22Rv1 (cell line): ENCODE data around the gene CYSRT1.

Experiments
- H3K27ac ChIP-seq: fragments of 450-650 bp; 2 replicates; pipeline ENCODE4 v1.5.1; 2017
- ZFX ChIP-seq: fragments of 450-650 bp; IDR thresholded peaks from 2 replicates; pipeline ENCODE4 v1.6.1; 2017; ENCODE audit warnings: antibody characterized with exemption, borderline replicate concordance
- TF ChIP-seq, protein P1 (sequence below): fragments of 450-650 bp; IDR thresholded peaks from 2 replicates; pipeline ENCODE4 v1.5.1; 2017; ENCODE audit warnings: mild to moderate bottlenecking

CYSRT1 gene

DNA sequence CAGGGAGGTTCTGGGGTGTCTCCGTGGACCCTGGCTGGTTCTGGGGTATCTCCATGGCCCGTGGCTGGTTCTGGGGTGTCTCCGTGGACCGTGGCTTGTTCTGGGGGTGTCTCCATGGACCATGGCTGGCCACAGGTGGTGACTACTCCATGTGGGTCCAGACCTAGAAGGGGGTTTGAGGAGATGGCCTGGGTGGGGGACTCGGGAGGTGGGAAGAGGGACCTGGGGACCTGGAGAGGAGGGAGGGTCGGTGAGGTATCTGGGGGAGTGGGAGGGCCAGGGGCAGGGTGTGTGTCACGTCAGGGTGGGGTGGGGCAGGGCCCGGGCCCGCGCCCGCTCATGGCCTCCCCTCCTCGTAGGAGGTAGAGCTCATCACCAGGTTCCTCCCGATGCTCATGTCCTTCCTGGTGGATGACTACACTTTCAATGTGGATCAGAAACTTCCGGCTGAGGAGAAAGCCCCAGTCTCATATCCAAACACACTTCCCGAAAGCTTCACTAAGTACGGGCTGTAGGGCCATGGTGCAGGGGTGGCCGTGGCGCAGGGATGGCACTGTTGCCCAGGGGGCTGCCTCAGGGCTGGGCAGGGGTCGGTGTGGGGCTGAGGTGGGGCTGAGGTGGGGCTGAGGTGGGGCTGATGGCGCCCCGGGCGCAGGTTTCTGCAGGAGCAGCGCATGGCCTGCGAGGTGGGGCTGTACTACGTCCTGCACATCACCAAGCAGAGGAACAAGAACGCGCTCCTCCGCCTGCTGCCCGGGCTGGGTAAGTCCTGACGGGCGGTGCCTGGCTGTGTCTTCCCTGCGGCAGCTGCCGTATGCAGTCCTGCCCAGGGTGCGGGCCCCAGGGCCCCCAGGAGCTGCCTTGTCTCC is 41.8 kb downstream of the CYSRT1 start:
- TF ChIP-seq, protein P1, sequence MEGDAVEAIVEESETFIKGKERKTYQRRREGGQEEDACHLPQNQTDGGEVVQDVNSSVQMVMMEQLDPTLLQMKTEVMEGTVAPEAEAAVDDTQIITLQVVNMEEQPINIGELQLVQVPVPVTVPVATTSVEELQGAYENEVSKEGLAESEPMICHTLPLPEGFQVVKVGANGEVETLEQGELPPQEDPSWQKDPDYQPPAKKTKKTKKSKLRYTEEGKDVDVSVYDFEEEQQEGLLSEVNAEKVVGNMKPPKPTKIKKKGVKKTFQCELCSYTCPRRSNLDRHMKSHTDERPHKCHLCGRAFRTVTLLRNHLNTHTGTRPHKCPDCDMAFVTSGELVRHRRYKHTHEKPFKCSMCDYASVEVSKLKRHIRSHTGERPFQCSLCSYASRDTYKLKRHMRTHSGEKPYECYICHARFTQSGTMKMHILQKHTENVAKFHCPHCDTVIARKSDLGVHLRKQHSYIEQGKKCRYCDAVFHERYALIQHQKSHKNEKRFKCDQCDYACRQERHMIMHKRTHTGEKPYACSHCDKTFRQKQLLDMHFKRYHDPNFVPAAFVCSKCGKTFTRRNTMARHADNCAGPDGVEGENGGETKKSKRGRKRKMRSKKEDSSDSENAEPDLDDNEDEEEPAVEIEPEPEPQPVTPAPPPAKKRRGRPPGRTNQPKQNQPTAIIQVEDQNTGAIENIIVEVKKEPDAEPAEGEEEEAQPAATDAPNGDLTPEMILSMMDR, result no peak
- TF ChIP-seq ZFX, result no peak
- H3K27ac ChIP-seq, result peak overlapping the region; percentile 98

- peak overlapping the region; percentile 98 for H3K27ac ChIP-seq
- TF ChIP-seq, protein P1, result no peak
- no peak for TF ChIP-seq ZFX
Observed at GRCh38 chr9:137267933-137268355, 43.0 kb downstream of the CYSRT1 start.

- H3K27ac ChIP-seq, result peak overlapping the region; percentile 98
- TF ChIP-seq ZFX, result no peak
- TF ChIP-seq, protein P1, result no peak
Observed at GRCh38 chr9:137268538-137269201, 43.7 kb downstream of the CYSRT1 start.

DNA sequence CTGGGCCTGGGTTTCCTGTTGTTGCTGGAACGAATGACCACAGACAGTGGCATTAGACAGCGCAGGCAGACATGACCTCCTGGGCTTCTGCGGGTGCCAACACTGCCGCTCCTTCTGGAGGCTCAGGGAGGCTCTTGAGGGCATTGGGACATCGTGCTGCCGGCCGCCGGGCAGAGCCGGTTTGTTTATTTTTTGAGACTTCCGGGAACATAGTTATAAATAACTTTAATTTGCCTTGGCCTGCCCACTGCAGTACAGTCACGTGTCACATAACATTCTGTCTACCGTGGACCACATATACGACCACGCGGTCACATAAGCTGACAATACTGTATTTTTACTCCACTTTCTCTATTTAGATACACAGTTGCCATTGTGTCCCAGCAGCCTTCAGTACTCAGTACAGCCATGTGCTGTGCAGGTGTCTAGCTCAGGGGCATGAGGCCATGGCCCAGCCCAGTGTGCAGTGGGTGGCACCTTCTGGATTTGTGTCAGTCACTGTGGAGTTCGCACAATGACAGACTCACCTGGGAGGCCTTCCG is 44.3 kb downstream of the CYSRT1 start:
- H3K27ac ChIP-seq, result peak overlapping the region; percentile 98
- TF ChIP-seq ZFX, result no peak
- TF ChIP-seq, protein P1, result no peak

DNA sequence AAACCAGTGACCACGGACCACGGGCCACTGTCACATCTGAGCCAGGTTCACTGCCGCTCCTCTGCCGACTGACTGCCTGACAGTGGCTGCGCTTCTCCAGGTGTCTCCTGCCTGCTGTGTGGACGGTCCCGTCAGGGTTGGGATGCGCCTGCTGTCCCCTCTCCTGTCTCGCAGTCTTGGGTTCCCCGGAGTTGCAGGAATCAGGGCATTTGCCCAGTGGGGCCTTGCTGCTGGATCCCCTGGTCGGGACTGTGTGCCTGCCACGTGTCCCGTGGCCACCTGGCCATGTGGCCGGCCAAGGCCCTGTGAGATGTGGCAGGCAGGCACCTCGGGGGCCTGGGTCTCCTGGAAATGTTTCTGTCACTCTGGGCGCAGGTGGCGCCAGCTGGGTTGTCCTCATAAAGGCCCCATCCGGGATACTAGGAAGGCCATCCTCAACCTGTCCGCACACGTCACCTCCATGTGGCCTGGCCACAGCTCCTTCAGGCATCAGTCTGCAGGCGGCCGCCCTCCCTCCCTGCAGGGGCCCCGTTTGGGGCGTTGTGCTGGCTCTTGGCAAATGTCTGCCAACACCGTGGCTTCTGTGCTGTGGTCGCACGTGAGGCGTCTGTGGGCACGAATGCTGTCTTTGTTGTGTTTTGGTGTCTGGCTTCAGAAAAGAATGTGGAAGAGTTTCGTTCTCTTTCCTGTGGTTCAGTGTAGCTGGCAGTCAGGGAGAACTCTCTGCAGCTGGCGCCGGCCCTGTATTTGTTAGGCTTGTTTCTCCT is 46.1 kb downstream of the CYSRT1 start:
- TF ChIP-seq, protein P1, result no peak
- no peak for TF ChIP-seq ZFX
- peak overlapping the region; percentile 98 for H3K27ac ChIP-seq

DNA sequence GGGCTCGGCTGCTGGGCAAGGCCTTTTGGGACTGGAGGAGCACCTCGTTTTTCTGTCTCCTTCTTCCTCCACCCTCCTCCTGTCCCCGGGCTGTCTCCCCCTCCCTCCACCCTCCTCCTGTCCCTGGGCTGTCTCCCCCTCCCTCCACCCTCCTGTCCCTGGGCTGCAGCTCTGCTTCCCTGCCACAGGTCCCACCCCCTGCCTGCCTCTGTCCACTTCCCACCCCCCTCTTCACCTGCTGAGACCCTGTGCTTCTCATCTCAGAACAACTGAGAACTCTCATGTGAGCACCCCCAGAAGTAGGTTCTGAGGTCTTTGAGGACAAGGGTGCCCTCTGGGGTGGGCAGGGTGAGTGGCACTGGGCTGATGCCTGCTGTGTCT is 46.7 kb downstream of the CYSRT1 start:
- H3K27ac ChIP-seq, result peak overlapping the region; percentile 98
- TF ChIP-seq, protein P1, result no peak
- no peak for TF ChIP-seq ZFX
